Left ventricle myocardium inferior (tissue), 1 donor: ENCODE measurements around the gene CTRB1. TPM values are rescaled to one million over a fixed set of nuclear protein-coding genes. Genes with fewer than 3 reads are reported as not detected.

ENCODE experiments used
- DNase-seq: peaks from one replicate; pipeline ENCODE4 v3.0.0-alpha.2; 2020
- H3K27ac ChIP-seq: fragments of 200-600 bp; replicated peaks from 2 replicates; pipeline ENCODE4 v1.8.0; 2021
- H3K27me3 ChIP-seq: fragments of 200-600 bp; 2 replicates; pipeline ENCODE4 v1.8.0; 2021; ENCODE audit warnings: low read depth
- H3K36me3 ChIP-seq: fragments of 200-600 bp; 2 replicates; pipeline ENCODE4 v1.8.0; 2021
- H3K4me1 ChIP-seq: fragments of 200-600 bp; 2 replicates; pipeline ENCODE4 v1.8.0; 2021
- H3K4me3 ChIP-seq: fragments of 200-600 bp; 2 replicates; pipeline ENCODE4 v1.8.0; 2021; ENCODE audit warnings: mild to moderate bottlenecking, moderate library complexity
- H3K9me3 ChIP-seq: fragments of 200-600 bp; replicated peaks from 2 replicates; pipeline ENCODE4 v1.8.0; 2021
- CTCF ChIP-seq: fragments of 200-600 bp; IDR thresholded peaks from 2 replicates; pipeline ENCODE4 v1.8.0; 2021; ENCODE audit warnings: antibody characterized with exemption, mild to moderate bottlenecking, borderline replicate concordance
- intact Hi-C: fragments of 100-400 bp; cut with micrococcal nuclease; formaldehyde crosslinking; loops from one replicate; pipeline ENCODE4 v1.11.0; 2022
- total RNA-seq: library from RNA; stranded (reverse); fragmentation: NEBNext Ultra II Directional; extraction: Animal tissue kit (Norgen Biotek cat#: 25700); gene quantifications from one replicate; pipeline ENCODE4 v1.2.1, GENCODE V29; 2021
- donor health status: DM: no; HTN: yes; CAD: no; lungs with severe emphysema.

Gene CTRB1
- total RNA-seq, 1 donor from 2014 or later, result not detected

- TF ChIP-seq CTCF, result no peak
- H3K27ac ChIP-seq, result peak overlapping the region; percentile 98
- peaks cover 86% of the 10 kb centered on the region for H3K4me1 ChIP-seq
- intact Hi-C loops, result no loop called here
- H3K27me3 ChIP-seq, result no peaks in the 10 kb centered on the region
- H3K36me3 ChIP-seq, result no peaks in the 10 kb centered on the region
- no peak for DNase-seq
- H3K9me3 ChIP-seq, result no peaks in the 10 kb centered on the region
- H3K4me3 ChIP-seq, result peak overlapping the region; percentile 100
Observed at GRCh38 chr16:75264457-75264998, 45.7 kb downstream of the CTRB1 start.

GRCh38 chr16:75264999-75265910 lies 46.5 kb downstream of the CTRB1 start:
- peaks cover 80% of the 10 kb centered on the region for H3K4me1 ChIP-seq
- no peaks in the 10 kb centered on the region for H3K27me3 ChIP-seq
- H3K9me3 ChIP-seq, result no peaks in the 10 kb centered on the region
- H3K27ac ChIP-seq, result peak overlapping the region; percentile 98
- intact Hi-C loops, result no loop called here
- peak overlapping the region; percentile 100 for H3K4me3 ChIP-seq
- TF ChIP-seq CTCF, result no peak
- H3K36me3 ChIP-seq, result no peaks in the 10 kb centered on the region
- DNase-seq, result no peak

GRCh38 chr16:75265911-75266701 lies 47.3 kb downstream of the CTRB1 start:
- peak; percentile 75 for DNase-seq
- peak overlapping the region; percentile 98 for H3K27ac ChIP-seq
- no peaks in the 10 kb centered on the region for H3K9me3 ChIP-seq
- peaks cover 72% of the 10 kb centered on the region for H3K4me1 ChIP-seq
- H3K36me3 ChIP-seq, result no peaks in the 10 kb centered on the region
- TF ChIP-seq CTCF, result no peak
- H3K4me3 ChIP-seq, result peak overlapping the region; percentile 100
- intact Hi-C loops, result no loop called here
- no peaks in the 10 kb centered on the region for H3K27me3 ChIP-seq

- no peaks in the 10 kb centered on the region for H3K27me3 ChIP-seq
- peak overlapping the region; percentile 98 for H3K27ac ChIP-seq
- DNase-seq, result no peak
- H3K9me3 ChIP-seq, result no peaks in the 10 kb centered on the region
- peaks cover 69% of the 10 kb centered on the region for H3K4me1 ChIP-seq
- intact Hi-C loops, result no loop called here
- H3K36me3 ChIP-seq, result no peaks in the 10 kb centered on the region
- H3K4me3 ChIP-seq, result peak overlapping the region; percentile 100
- no peak for TF ChIP-seq CTCF
Observed at GRCh38 chr16:75266738-75267630, 48.2 kb downstream of the CTRB1 start.
